ENCODE measurements around the gene EPHB6. TPM values are rescaled to one million over a fixed set of nuclear protein-coding genes. Genes with fewer than 3 reads are reported as not detected.

The EPHB6 gene
- total RNA-seq, 1 experiment from 2014 or later: 39.2 TPM

DNA sequence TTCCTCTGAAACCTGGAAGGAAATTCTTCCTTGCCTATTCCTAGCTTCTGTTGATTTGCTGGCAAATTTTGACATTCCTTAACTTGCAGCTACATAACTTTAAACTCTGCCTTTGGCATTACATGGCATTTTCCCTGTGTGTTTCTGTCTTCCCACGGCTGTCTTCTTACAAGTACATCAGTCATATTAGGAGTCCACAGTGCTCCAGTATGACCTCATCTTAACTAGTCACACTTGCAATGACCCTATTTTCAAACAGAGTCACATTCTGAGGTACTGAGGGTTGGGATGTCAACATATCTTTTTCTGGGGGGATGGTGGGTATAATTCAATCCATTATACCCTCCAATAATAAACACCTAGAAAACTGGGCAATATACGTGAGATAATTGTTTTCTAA, 37.4 kb upstream of the EPHB6 start:
- no peak for DNase-seq
- no TSS peak for BruUV-seq (replicated peaks)
- H3K9me3 ChIP-seq (ENCODE audit: insufficient read depth, low read depth): peaks cover 3% of the 10 kb centered on the region; the same call in 1 of the 2 replicates
- H3K4me2 ChIP-seq: no peak overlapping the region
- no peaks in the 10 kb centered on the region for H3K36me3 ChIP-seq (ENCODE audit: low read depth)
- H3K79me2 ChIP-seq (ENCODE audit: low read depth): no peaks in the 10 kb centered on the region; the same call in 1 of the 2 replicates
- ChIA-PET POLR2A (ENCODE audit: unreplicated experiment) (no interaction called here), CTCF (interaction anchor here (0.5 kb wide), 1 partner anchor 120 kb away, joined by 5 read pairs; no protein-coding TSS in a partner anchor)
- TF ChIP-seq EZH2 (IDR thresholded peaks at IDR 0.05; ENCODE audit: low read depth): no peak
- TF ChIP-seq, protein P1, sequence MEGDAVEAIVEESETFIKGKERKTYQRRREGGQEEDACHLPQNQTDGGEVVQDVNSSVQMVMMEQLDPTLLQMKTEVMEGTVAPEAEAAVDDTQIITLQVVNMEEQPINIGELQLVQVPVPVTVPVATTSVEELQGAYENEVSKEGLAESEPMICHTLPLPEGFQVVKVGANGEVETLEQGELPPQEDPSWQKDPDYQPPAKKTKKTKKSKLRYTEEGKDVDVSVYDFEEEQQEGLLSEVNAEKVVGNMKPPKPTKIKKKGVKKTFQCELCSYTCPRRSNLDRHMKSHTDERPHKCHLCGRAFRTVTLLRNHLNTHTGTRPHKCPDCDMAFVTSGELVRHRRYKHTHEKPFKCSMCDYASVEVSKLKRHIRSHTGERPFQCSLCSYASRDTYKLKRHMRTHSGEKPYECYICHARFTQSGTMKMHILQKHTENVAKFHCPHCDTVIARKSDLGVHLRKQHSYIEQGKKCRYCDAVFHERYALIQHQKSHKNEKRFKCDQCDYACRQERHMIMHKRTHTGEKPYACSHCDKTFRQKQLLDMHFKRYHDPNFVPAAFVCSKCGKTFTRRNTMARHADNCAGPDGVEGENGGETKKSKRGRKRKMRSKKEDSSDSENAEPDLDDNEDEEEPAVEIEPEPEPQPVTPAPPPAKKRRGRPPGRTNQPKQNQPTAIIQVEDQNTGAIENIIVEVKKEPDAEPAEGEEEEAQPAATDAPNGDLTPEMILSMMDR (conservative IDR thresholded peaks at IDR 0.05): no peak
- H3F3A ChIP-seq (ENCODE audit: insufficient read depth, low read depth): peaks cover 26% of the 10 kb centered on the region
- peaks cover 27% of the 10 kb centered on the region for H3K4me1 ChIP-seq (replicated peaks; ENCODE audit: insufficient read depth)
- intact Hi-C loops (cut with micrococcal nuclease; ENCODE audit: unreplicated experiment): loop anchor here (10.0 kb wide), 1 partner anchor 187 kb away; no protein-coding TSS in a partner anchor
- H3K27me3 ChIP-seq (ENCODE audit: insufficient read depth, low read depth): no peaks in the 10 kb centered on the region
- no peaks in the 10 kb centered on the region for H3K9me2 ChIP-seq (ENCODE audit: insufficient read depth)
- no peak overlapping the region for H3K4me3 ChIP-seq
- H4K20me1 ChIP-seq (ENCODE audit: insufficient read depth): no peaks in the 10 kb centered on the region
- H3K27ac ChIP-seq: no peak overlapping the region
- H2AFZ ChIP-seq: no peak overlapping the region

- CTCF ChIA-PET: no interaction called here
- Histone ChIP-seq H3K4me3 (no peak overlapping the region), H3K79me2 (ENCODE audit: low read depth) (no peaks in the 10 kb centered on the region; the same call in 1 of the 2 replicates), H3F3A (ENCODE audit: insufficient read depth, low read depth) (peaks cover 8% of the 10 kb centered on the region), H2AFZ (no peak overlapping the region), H3K27ac (no peak overlapping the region), H3K4me1 (replicated peaks; ENCODE audit: insufficient read depth) (peaks cover 9% of the 10 kb centered on the region), H4K20me1 (ENCODE audit: insufficient read depth) (no peaks in the 10 kb centered on the region), H3K9me2 (ENCODE audit: insufficient read depth) (no peaks in the 10 kb centered on the region), H3K9me3 (ENCODE audit: insufficient read depth, low read depth) (peaks cover 5% of the 10 kb centered on the region; the same call in 1 of the 2 replicates), H3K27me3 (ENCODE audit: insufficient read depth, low read depth) (no peaks in the 10 kb centered on the region), H3K4me2 (no peak overlapping the region), H3K36me3 (ENCODE audit: low read depth) (no peaks in the 10 kb centered on the region)
- no TSS peak for BruUV-seq (replicated peaks)
- TF ChIP-seq EZH2 (IDR thresholded peaks at IDR 0.05; ENCODE audit: low read depth): no peak
- TF ChIP-seq, protein P1 (conservative IDR thresholded peaks at IDR 0.05): no peak
- POLR2A ChIA-PET (ENCODE audit: unreplicated experiment): no interaction called here
- intact Hi-C loops (cut with micrococcal nuclease; ENCODE audit: unreplicated experiment): loop anchor here (10.0 kb wide), 1 partner anchor 185 kb away; no protein-coding TSS in a partner anchor
- no peak for DNase-seq
Measured at GRCh38 chr7:142819530-142819929, 35.3 kb upstream of the EPHB6 start.

DNA sequence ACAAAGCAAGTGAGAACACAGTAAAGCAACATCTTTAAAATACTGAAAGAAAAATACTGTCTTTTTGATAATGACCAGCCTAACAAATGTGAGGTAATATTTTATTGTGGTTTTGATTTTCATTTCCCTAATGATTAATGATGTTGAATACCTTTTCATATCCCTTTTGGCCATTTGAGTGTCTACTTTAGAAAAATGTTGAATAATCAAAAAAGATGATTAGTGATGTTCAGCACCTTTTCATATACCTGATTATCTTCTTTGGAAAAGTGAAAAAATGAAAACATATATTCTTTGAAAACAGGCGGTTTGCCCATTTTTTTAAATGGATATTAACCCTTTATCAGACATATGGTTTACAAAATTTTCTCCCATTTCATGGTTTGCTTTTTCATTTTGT, 32.2 kb upstream of the EPHB6 start:
- Histone ChIP-seq H3F3A (ENCODE audit: insufficient read depth, low read depth) (peaks cover 7% of the 10 kb centered on the region), H3K27ac (no peak overlapping the region)
- intact Hi-C loops (cut with micrococcal nuclease; ENCODE audit: unreplicated experiment): no loop called here

More for the DNA sequence above, 32.2 kb upstream of the EPHB6 start:
- Histone ChIP-seq H4K20me1 (ENCODE audit: insufficient read depth) (no peaks in the 10 kb centered on the region), H3K79me2 (ENCODE audit: low read depth) (no peaks in the 10 kb centered on the region), H3K4me3 (no peak overlapping the region), H3K9me3 (ENCODE audit: insufficient read depth, low read depth) (peaks cover 15% of the 10 kb centered on the region; the same call in 1 of the 2 replicates), H3K27me3 (ENCODE audit: insufficient read depth, low read depth) (no peaks in the 10 kb centered on the region), H3K9me2 (ENCODE audit: insufficient read depth) (no peaks in the 10 kb centered on the region; the same call in 1 of the 2 replicates), H2AFZ (no peak overlapping the region), H3K4me1 (replicated peaks; ENCODE audit: insufficient read depth) (peaks cover 8% of the 10 kb centered on the region), H3K4me2 (no peak overlapping the region), H3K36me3 (ENCODE audit: low read depth) (peaks cover 6% of the 10 kb centered on the region; the same call in 1 of the 2 replicates)
- no TSS peak for BruUV-seq (replicated peaks)
- POLR2A ChIA-PET (ENCODE audit: unreplicated experiment): no interaction called here
- TF ChIP-seq, protein P1 (conservative IDR thresholded peaks at IDR 0.05): no peak
- no peak for TF ChIP-seq EZH2 (IDR thresholded peaks at IDR 0.05; ENCODE audit: low read depth)
- CTCF ChIA-PET: no interaction called here
- no peak for DNase-seq

Measured in PC-9 (cell line).